Right lobe of liver (tissue), 4 donors: ENCODE measurements around the gene OSBPL2.

Experiments
- CTCF ChIP-seq, 4 donors: fragments of 200-600 bp in 3 of 4; fragments of 450-650 bp in 1 of 4; IDR thresholded peaks; one replicate each; pipeline versions ENCODE4 v1.5.1 to v1.8.0; 2016 to 2022; ENCODE audit warnings: antibody characterized with exemption in 4 of 4, mild to moderate bottlenecking in 2 of 4
- POLR2A ChIP-seq: fragments of 450-650 bp; IDR thresholded peaks from one replicate; pipeline ENCODE4 v1.6.1; 2017; ENCODE audit warnings: antibody characterized with exemption, mild to moderate bottlenecking
- donor health status: DM: no; HTN: no; CAD: no.
- donor health status: DM: no; HTN: no; CAD: no.
- donor health status: DM: no; HTN: yes; CAD: no.

- TF ChIP-seq POLR2A (no peak), CTCF (IDR thresholded peaks at IDR 0.05) (no peak)
Measured at GRCh38 chr20:62289131-62289530, 50.8 kb downstream of the OSBPL2 start.
